NCI-H187 treated with DMSO at 0.1 percent for 48 hours (cell line): ENCODE results near the gene TMEM47.

Experiments used
- DNase-seq: peaks from one replicate; lab custom pipeline; 2025; lab: John Stamatoyannopoulos, UW

TMEM47 gene

DNA sequence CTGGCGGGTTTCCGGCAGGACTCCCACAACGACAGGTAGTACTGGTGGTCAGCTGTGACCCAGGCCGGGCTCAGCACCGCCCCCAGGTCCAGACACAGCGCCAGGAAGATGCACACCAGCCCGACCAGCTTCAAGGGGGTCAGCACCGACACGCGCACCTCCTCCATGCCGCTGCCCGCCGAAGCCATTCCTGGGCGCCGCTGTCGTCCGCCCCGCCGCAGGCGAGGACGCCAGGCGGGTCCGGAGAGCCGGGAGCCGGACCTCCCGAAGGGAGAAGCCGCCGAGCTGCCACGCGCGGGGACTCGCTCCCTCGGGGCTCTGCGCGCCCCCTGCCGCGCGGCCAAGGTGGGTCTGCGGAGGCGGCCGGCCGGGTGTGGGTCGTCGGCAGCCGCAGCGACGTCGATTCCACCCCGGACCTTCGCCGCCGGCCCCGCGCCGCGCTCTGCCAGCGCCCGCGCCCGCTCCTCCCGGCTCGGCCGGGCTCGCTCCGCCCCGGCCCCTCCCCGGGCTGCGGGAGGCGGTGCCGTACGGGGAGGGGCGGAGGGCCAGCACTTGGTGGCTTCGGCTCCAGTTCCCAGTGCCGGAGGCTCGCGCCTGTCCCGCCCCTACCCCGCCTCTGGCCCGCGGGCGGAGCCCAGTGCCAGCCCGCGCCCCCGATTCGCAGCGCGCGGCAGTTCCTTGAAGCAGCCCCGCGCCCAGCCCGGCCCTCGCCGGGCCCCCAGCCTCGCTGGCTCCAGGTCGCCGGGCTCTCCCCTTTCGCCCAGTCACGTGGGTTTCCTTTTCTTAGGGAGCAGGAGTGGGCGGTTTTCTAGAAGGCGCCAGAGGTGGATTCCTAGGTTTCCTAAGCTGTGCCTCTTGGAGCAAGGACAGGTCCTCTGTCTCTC lies at the start of gene TMEM47:
TSS of gene TMEM47 (minus strand) at position 444 of the 884 bp plus-strand sequence. CDS start at position 188, 256 bp downstream.
- no peak for DNase-seq

DNA sequence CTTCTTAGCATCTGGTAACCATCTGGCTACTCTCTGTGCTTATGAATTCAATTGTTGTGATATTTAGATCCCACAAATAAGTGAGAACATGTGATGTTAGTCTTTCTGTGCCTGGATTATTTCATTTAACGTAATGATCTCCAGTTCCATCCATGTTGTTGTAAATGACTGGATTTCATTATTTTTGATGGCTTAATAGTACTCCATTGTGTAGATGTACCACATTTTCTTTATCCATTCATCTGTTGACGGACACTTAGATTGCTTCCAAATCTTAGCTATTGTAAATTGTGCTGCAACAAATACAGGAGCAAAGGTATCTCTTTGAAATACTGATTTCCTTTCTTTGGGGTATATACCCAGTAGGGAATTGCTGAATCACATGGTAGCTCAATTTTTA lies 30.0 kb upstream of the TMEM47 start:
- no peak for DNase-seq

DNA sequence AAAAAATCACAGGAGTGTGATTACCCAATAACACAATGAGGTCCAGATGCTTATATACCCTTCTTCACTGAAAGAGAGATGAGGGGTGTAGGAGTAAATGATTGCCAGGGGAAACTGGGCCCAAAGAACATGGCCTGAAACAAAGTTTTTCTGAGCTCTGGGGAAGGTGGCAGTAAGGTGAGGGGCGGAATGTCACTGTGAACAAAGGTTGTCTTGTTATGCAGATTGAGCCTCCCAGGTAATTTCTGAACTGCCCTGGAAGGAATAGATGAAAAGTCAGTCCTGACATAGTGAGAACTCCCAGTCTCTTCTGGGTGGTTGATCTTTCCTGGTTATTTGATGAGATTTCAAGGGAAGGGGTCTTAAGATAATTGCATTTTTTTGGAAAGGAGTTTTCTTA lies 2.5 kb upstream of the TMEM47 start:
- no peak for DNase-seq

DNA sequence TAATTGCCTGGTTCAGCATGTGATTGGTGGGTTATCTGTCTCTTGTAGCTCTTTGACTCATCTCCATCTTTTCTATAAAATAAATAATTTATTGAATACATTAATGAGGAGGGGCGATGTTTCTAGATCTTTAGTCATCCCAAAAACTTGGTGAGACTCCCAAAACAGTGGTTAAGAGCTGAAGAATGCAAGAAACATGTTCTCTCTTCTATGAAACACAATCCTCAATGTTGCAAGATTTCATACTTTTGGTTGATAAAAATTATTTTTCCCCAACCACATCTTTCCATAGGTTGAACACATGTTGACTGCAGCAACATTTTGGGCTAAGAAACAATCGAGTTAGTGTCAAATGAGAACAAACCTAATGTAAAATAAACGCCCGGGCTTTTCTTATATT lies 1.2 kb upstream of the TMEM47 start:
- DNase-seq = no peak

DNA sequence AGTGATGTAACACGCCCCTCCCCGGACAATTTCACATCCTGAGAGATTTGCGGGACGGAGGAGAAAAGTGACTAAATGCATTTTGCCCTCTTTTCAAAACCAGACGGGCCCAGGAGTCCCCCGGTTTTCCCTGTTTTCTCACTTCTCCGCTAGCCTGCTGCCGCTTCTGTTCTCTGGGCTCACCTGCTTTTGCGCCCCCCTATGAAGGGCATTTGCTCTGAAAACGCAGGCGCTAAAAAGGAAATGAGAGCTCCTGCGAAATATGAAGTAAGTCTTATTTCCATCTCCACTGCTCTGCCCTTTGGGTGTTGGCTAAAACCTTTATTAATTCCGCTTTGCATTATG lies 613 bp upstream of the TMEM47 start:
- DNase-seq = no peak

DNA sequence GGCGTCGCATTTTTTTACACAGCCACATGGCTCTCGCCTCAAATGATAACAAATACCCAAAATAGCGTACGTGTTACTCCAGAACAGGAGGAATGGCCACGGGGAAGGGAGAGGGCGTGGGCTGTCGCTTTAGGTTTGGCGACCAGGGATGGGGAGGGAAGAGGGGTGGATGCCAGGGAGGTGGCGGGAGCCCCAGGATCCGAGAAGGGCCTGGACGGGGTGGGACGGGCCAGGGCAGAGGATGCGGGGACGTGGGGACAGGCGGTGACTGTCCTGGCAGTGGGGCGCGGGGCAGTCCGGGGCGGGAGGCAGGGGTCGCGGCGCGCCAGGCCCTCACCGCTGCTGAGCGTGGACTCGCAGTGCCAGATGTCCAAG lies 631 bp downstream of the TMEM47 start:
- DNase-seq = no peak

DNA sequence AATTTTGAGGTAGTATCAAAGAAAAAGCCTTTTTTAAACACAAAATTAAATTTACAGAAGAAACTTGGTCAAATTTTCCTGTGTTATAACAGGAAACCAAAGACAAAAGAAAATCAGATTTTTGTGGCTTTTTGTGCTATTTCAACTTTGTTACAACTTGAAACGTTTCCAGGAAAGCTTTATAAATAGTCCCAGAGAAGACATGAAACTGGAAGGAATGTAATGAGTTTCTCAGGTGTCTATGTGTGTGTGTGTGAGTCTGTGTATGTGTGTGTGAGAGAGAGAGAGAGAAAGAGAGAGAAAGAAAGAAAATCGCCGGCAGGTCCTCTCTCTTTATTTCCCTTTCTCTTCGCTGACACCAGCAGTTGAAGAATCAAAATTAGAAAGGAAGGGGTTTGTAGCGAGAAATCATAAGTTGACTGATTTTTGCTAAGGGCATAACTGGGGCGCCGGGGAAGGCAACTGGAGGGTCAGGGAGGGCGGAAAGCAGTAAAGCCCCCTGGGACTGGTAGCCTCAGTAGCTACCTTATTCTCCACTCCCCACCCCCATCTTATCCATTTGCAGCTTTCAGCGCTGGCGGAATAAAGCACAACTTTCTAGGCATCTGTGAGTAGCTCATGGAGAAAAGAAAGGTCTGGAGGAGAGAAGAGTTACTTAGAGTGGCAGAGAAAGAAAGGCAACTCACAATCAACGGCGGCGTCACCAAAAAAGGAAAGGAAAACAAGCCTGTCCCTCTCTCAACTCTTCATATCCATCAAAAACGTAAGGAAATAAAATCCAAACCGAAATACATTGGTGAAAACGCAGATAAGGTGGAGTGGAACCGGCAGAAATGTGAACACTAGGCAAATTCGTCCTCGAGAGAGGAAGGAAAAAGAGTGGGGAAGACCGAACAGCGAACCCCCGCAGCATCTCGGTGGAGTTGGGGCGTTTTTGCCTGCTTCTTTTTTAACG lies 1.3 kb downstream of the TMEM47 start:
- DNase-seq = no peak

DNA sequence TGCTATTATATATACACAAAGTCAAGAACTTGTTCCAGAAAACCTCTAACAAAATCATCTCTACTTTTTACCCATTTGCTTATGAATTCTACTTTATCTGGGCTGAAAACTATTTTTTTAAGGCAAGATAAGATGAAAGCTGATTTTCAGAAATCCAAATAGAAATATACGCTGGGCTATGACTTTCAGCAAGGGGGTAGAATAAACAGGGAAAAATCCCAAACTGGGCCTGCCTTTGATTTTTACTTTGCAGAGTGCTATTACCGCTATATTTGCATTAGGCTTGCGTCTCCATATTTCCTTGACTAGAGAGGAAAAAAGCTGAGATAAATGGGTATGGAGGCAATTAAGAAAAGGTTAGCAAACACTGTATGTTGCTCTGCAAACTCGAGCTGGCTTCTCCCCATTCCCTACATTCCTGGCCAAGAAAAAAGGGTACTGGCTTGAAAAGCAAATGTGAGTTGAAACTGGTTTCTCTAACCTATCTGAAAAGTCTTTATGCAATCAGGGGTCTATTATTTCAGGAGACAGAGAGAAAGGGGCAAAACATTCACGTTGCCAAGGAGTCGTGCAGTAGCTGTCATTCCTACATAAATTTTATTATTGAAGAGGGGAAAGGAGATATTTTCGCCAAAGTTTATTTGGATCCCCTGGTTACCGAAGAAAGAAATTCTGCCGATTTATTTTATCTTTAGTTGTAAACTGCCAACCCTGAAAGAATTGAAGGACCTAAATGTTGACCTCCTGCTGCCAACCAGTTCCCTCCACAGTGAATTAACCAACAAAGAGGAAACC lies 2.2 kb downstream of the TMEM47 start:
- no peak for DNase-seq

DNA sequence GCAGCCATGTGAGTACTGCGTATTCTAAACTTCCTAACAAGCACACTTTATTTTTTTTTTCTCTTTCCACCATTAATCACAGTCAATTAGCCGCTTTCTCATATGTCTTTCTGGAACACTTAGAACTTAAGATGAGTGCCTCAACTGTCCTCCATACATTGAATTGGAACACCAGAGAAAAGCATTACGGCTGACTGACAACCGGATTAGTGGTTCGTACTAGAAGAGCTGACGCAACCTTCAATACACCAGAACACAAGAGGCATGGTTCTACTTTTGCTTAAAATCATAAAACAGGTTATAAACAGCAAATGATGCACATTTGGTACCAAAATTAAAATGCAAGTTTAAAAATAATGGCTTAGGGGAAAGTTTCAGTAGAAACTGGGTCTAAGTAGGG lies 3.3 kb downstream of the TMEM47 start:
- no peak for DNase-seq

DNA sequence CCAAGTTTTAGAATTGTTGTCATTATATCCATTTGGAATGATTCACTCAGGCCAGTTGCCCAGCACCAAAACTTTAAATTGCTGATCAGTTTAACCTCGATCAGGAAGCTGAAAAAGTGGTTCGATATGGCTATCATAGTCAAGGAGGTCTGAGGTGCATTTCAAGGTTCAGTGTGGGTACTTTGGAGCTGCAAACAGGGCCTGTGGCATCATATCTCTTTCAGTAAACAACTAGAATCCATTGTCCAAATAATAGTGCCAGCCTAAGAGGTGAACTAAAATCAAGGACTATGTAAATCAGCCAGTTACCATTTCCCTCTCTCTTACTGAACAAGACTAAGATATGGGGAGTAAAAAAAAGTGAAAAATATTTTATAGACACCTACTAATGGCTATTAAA lies 14.2 kb downstream of the TMEM47 start:
- DNase-seq = no peak

DNA sequence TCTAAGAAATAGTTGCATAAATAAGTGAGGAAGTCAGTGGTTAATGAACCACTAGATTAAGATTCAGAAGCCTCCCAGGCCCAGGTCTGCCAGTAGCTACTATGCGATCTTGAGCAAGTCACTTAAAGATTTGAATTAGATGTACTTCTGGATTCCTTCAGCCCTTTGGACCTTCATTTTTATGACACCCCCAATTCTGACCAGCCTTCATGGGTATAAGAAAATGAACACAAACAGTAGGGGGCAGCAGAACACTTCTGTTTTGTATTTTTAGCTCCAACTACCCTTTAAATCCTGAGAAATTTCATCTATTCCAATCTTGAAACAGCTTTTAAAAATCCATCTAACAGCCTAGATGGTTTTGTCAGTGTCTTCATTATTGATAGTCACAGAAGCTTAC lies 19.0 kb downstream of the TMEM47 start:
- no peak for DNase-seq

DNA sequence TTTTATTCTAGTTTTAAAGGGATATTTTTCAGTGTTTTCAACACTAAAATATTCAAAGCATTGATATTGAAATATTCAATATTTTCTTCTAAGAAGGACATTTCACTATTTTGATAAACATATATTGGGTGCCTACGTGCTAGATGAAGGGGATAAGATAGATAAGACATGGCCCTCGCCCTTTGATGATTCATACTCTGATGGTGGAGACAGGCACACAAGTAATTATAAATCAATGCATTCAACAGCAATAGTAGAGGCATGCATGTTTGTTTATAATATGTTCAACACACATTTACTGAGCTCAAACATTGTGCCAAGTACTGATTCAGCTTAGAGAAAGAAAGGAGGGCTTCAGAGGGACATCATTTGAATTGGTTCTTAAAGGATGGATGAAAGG lies 22.7 kb downstream of the TMEM47 start:
- no peak for DNase-seq

DNA sequence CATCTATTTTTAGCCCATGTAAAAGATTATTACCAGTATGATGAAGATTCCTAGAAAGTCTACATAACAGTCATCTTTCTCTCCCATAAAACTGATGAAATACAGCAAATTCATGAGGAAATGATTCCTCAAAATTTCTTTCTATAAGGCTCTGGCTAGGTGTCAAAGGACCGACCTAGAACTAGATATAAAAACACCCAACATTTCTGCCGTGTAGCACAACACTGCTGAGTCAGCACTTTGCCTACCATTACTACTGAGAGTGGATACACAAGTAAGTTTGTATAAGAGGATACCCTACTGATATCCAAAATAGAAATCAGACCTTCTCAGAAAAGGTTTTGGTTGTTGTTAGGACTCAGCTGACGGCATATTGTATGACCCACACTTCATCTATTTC lies 24.7 kb downstream of the TMEM47 start:
- DNase-seq = no peak

DNA sequence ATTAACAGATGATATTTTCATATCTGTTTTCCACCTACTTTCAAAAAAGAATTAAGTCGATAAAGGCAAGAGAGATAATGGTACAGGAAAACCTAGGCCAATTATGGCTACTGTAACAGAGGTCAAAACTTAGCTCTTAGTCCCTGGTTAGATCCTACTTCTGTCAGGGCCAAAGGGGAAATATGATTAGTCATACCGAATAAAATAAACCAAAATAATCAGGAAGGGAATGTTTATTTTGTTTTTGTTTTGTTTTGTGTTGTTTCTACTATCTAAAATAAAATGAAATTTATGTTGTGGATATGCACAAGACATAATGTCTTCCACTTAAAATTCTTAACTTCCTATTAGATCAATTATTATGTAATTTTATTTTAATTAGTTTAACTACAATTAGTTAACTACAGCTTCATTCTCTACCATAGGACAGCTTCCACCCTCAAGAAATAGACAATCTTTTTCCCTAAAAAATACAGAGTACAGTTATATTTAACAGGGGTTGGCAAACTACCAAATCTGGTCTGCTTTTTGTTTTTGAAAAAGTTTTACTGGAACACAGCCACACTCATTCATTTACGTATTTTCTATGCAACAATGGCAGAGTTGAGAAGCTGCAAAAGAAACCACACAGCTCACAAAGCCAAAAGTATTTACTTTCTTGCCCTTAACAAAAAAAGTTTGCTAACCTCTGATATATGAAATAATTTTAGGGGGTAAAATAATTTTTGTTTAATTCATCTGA lies 25.4 kb downstream of the TMEM47 start:
- no peak for DNase-seq

DNA sequence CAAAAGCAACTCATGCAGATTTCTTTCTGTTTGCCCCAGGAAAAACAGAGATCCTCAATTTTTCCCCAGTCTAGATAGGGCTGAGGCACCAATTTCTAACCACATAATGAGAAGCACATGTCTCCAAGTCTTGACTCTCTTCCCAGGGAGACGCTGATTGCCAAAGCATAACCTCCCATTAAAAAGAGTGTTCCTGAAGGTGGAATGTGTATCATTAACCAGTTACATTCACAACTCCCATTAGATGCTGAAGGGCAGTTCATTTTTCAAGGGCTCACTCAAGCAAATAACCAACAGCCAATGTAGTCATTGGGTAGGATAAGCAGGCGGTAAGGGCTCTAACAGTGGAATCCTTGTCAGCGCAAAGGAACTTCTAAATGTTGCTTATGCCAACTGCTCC lies 27.5 kb downstream of the TMEM47 start:
- DNase-seq = no peak

DNA sequence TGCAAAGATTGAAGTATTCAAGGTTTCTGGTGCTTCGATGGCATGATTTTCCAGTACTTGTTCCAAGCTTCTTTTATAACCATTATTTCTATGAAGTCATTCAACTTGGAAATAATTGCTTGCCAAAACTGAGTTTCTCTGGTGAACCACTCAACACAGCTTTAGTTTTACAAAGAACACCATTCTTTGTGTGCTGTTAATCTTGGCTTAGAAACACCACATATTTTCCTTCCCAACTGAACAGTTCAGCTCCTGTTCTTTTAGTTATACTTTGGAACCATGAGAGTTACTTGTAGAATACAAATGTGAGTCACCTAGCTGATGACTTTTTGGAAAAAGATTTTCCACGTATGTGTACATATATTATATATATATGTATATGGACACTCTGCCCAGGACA lies 32.7 kb downstream of the TMEM47 start:
- no peak for DNase-seq

DNA sequence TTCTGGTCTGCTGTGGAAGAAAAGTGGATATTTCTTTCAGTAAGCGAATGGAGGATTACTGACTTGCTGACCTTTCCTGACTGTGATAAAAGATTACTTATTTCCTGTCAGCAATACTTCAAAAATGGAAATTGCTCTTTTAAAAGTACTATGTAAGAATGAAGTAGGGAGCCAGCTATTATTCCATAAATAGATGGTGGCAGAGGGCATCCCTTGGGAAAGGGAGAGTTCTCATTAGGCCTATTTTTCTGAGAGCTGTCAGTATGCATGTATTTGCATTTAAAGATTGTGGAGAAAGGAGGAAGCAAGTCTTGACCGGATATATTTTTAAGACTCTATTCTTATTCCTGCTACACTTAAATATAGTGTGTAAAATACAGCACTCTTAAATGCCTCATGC lies 37.2 kb downstream of the TMEM47 start:
- no peak for DNase-seq

DNA sequence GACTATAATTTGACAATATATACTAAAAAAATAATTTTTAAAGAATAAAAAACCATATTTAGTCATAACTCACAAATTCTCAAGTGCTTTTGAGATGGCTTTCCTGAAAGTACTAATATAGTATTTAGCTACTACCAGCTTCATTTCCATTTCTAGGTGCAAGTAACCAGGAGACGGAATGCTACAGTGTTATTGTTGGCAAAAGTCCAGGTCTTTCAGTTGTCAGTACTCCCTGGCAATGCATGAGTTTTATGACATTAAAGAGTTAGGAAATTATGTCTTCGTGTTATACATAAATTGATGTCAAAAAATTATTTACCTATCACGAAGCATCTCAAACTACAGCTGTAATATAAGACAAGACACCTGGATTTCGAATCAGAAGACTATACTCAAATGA lies 45.0 kb downstream of the TMEM47 start:
- DNase-seq = no peak

DNA sequence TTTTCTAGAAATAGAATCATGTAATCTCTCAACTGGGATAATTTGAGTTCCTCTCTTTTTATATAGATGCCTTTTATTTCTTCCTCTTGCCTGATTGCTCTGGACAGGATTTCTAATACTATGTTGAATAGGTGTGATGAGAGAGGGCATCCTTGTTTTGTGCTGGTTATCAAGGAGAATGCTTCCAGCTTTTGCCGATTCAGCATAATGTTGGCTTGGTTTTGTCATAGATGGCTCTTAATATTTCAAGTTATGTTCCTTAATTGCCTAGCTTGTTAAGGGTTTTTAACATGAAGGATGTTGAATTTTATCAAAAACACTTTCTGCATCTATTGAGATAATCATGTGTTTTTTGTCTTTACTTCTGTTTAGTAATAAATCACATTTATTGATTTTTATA lies 58.7 kb downstream of the TMEM47 start:
- DNase-seq = no peak

DNA sequence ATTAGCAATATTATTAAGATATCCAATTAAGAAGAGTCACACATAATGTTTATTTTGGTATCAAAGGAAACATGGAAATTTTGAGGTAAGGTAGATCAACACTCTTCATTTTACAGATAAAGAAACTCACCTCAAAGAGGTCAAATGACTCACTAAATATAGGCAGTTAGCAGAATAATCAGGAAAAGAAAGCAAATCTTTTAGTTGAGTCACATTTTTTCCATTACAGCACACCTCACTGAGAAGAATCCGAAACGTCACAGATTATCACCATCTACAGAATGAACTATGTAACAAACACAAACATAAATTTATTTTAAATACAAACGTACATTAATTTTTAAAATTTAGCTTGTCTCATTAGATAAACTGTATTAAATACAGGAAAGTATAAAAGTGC lies 70.1 kb downstream of the TMEM47 start:
- no peak for DNase-seq

DNA sequence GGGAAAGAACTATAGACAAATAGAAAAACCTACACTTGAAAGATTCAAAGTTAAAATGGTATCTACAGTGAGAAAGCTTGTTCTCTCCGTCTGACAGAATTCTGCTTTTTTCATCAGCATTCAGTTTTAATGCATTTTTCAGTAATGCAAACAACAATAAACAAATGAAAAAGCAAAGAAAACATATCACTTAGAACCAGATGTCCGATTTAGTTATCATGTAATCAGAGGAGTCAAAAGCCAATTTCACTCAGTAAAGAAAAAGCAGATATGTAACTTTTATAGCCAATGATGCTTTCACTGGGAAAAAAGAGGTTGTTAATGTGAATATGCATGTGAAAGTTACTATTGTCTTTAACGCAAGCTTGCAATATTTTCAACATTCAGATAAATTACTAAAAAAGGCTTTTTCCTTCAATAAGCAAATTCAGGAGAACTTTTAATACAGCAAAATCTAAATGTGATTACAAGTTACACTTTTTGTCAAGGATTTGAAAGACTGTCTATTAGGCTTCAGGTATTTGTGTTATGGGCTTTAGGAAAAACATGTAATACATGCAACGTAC lies 70.7 kb downstream of the TMEM47 start:
- DNase-seq = no peak
